Trophoblast cell (in vitro differentiated cells and primary cell): Measurements from ENCODE around the gene NLRP6.

ENCODE experiments used
- DNase-seq, 2 donors: peaks; one replicate each; pipeline ENCODE4 v3.0.0-alpha.2; 2016
- H2AFZ ChIP-seq: 2 replicates; pipeline ENCODE4 v1.6.1; 2013; ENCODE audit warnings: low read length, moderate library complexity, mild to moderate bottlenecking; ENCODE audit not compliant: insufficient read depth, poor library complexity
- H2AK5ac ChIP-seq: 2 replicates; pipeline ENCODE4 v1.6.1; 2013; ENCODE audit warnings: mild to moderate bottlenecking, low read length
- H2BK120ac ChIP-seq: 2 replicates; pipeline ENCODE4 v1.6.1; 2013; ENCODE audit warnings: low read length, mild to moderate bottlenecking, moderate library complexity; ENCODE audit not compliant: insufficient read depth, poor library complexity
- H2BK12ac ChIP-seq: 2 replicates; pipeline ENCODE4 v1.6.1; 2013; ENCODE audit warnings: mild to moderate bottlenecking, low read length, moderate library complexity
- H2BK5ac ChIP-seq: 2 replicates; pipeline ENCODE4 v1.6.1; 2013; ENCODE audit warnings: low read length, low read depth, moderate library complexity, mild to moderate bottlenecking; ENCODE audit not compliant: poor library complexity
- H3K14ac ChIP-seq: 2 replicates; pipeline ENCODE4 v1.6.1; 2013; ENCODE audit warnings: mild to moderate bottlenecking, low read length
- H3K18ac ChIP-seq: 2 replicates; pipeline ENCODE4 v1.6.1; 2013; ENCODE audit warnings: mild to moderate bottlenecking, low read length
- H3K23ac ChIP-seq: 2 replicates; pipeline ENCODE4 v1.6.1; 2013; ENCODE audit warnings: low read length
- H3K27ac ChIP-seq: 2 replicates; pipeline ENCODE4 v1.5.1; 2013; ENCODE audit warnings: low read depth, mild to moderate bottlenecking, inconsistent platforms, low read length, moderate library complexity
- H3K27me3 ChIP-seq: 2 replicates; pipeline ENCODE4 v1.6.1; 2013; ENCODE audit warnings: inconsistent platforms, mild to moderate bottlenecking, low read length, moderate library complexity; ENCODE audit not compliant: insufficient read depth
- H3K36me3 ChIP-seq, 2 experiments: 1 replicate in 1 of 2; 2 replicates in 1 of 2; pipeline ENCODE4 v1.6.1; 2013; ENCODE audit warnings: low read length in 2 of 2, mild to moderate bottlenecking in 2 of 2, moderate library complexity in 1 of 2; ENCODE audit not compliant: insufficient read depth in 2 of 2, control insufficient read depth in 1 of 2
- H3K4ac ChIP-seq: 2 replicates; pipeline ENCODE4 v1.6.1; 2013; ENCODE audit warnings: low read depth, mild to moderate bottlenecking, low read length, moderate library complexity
- H3K4me1 ChIP-seq, 2 experiments: 1 replicate in 1 of 2; 2 replicates in 1 of 2; pipeline ENCODE4 v1.6.1; 2013; ENCODE audit warnings: low read length in 2 of 2, mild to moderate bottlenecking in 2 of 2, moderate library complexity in 1 of 2; ENCODE audit not compliant: insufficient read depth in 2 of 2, control insufficient read depth in 1 of 2
- H3K4me2 ChIP-seq: 2 replicates; pipeline ENCODE4 v1.6.1; 2013; ENCODE audit warnings: inconsistent platforms, mild to moderate bottlenecking, low read length, moderate library complexity
- H3K4me3 ChIP-seq: 2 replicates; pipeline ENCODE4 v1.5.1; 2013; ENCODE audit warnings: mild to moderate bottlenecking, low read depth, low read length, inconsistent platforms
- H3K79me1 ChIP-seq: one replicate; pipeline ENCODE4 v1.6.1; 2013; ENCODE audit warnings: low read length
- H3K79me2 ChIP-seq: 2 replicates; pipeline ENCODE4 v1.6.1; 2013; ENCODE audit warnings: low read length, mild to moderate bottlenecking; ENCODE audit not compliant: control insufficient read depth, insufficient read depth, poor library complexity
- H3K9ac ChIP-seq: 2 replicates; pipeline ENCODE4 v1.6.1; 2013; ENCODE audit warnings: mild to moderate bottlenecking, low read length
- H3K9me3 ChIP-seq: 2 replicates; pipeline ENCODE4 v1.6.1; 2013; ENCODE audit warnings: low read depth, mild to moderate bottlenecking, control low read depth, inconsistent platforms, low read length; ENCODE audit not compliant: insufficient read depth
- H4K12ac ChIP-seq: 2 replicates; pipeline ENCODE4 v1.6.1; 2013; ENCODE audit warnings: low read depth, mild to moderate bottlenecking, low read length, moderate library complexity
- H4K8ac ChIP-seq: 2 replicates; pipeline ENCODE4 v1.6.1; 2013; ENCODE audit warnings: low read depth, mild to moderate bottlenecking, low read length, moderate library complexity
- H4K91ac ChIP-seq: one replicate; pipeline ENCODE4 v1.6.1; 2013; ENCODE audit warnings: low read depth, mild to moderate bottlenecking, low read length, moderate library complexity
- WGBS: extraction: QIAGEN DNeasy Blood & Tissue Kit; methylation state at CpG from one replicate; pipeline ENCODE4 v1.1.7; 2013; ENCODE audit warnings: missing lambda C conversion rate; ENCODE audit not compliant: insufficient read length, insufficient coverage; ENCODE audit errors: extremely low coverage; 5-methylcytosine and 5-hydroxymethylcytosine counted together

NLRP6 gene

DNA sequence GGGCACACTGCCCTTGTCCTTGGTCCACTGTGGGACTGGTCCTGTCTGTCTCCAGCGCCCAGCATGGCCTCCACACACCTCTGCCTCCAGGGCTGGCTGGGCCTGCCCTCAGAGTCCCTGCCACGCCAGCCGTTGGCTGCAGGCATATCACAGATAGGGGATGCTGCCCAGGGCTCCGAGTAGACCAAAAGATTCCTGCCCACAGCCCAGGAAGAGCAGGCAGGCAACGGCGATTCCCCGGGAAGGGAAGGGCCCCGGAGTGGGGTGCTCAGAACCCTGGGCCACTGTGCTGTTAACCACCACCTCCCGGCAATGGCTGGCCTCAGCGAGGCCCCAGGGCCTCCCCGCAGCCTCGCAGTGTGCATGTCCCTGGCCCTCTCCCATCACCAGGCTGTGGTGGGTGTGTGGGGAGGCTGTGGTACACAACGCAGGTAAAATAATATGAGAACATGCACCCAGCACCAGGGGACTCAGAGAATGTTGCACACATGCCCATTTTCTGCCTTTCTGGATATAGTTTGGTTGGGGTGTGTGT lies 18.9 kb downstream of the NLRP6 start:
- Histone ChIP-seq H3K4me2 (no peak overlapping the region), H3K18ac (no peak overlapping the region), H3K9ac (no peak overlapping the region), H2BK5ac (no peak overlapping the region), H3K27ac (no peak overlapping the region), H4K8ac (no peak overlapping the region), H3K9me3 (no peaks in the 10 kb centered on the region), H4K91ac (no peak overlapping the region), H3K27me3 (no peaks in the 10 kb centered on the region), H3K79me1 (no peaks in the 10 kb centered on the region), H3K14ac (no peak overlapping the region), H3K23ac (no peak overlapping the region), H2BK12ac (no peak overlapping the region), H3K4me3 (no peak overlapping the region), H2BK120ac (no peak overlapping the region), H3K4ac (no peak overlapping the region), H2AK5ac (no peak overlapping the region), H3K4me1 (peaks cover 4% of the 10 kb centered on the region in 2 experiments), H3K79me2 (no peaks in the 10 kb centered on the region), H2AFZ (no peak overlapping the region), H3K36me3 (peaks cover 24% of the 10 kb centered on the region in 2 experiments), H4K12ac (no peak overlapping the region)
- no peak for DNase-seq
- no CpG with 5 or more reads among the region's 13 CpGs for WGBS

DNA sequence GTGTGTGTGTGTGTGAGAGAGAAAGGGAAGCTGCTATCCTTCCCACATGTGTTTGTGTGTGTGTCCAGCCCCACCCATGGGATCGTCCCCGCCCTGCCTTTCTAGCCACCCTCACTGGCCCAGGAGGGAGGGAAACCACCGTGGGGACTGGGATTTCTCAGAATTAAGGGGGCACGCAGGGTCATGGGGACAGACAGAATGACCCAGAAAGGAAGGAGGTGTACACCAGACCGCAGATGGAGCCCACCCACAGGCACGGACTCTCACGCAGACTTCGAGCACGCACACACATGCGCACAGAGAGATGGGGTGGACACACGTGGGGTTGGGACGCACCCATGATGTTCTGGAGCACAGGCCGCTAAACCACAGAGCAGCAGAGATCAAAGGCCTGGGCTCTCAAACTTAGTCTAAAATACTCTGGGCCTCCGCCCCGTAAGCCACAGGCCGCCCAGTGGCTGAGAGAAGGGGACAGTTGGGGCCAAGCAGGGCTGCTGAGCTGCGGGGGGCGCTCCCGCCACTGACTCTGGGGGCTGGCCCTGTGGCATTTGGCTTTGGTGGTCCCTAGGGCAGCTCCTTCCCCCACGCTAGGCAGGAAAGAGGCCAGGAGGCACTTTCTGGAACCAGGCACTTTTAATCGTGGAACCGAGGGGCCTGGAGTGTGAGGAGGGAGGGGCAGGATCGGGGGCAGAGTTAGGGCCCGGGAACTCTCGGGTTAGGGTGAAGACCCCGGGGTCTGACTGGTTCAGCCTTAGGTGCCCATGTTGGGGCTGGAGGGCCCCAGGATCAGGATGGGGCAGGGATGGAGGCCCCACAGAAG lies 19.6 kb downstream of the NLRP6 start:
- H3K23ac ChIP-seq = no peak overlapping the region
- no peak overlapping the region for H3K27ac ChIP-seq
- no peaks in the 10 kb centered on the region for H3K79me2 ChIP-seq
- no peak overlapping the region for H4K12ac ChIP-seq
- no peak overlapping the region for H2BK120ac ChIP-seq
- no peak overlapping the region for H3K14ac ChIP-seq
- no peaks in the 10 kb centered on the region for H3K9me3 ChIP-seq
- peaks cover 18 to 21% of the 10 kb centered on the region in 2 experiments for H3K36me3 ChIP-seq
- no peak overlapping the region for H3K9ac ChIP-seq
- H3K4me3 ChIP-seq = no peak overlapping the region
- no peak overlapping the region for H2BK5ac ChIP-seq
- DNase-seq = no peak
- H3K4me1 ChIP-seq = peaks cover 4% of the 10 kb centered on the region in 2 experiments
- no peak overlapping the region for H4K91ac ChIP-seq
- H4K8ac ChIP-seq = no peak overlapping the region
- no CpG with 5 or more reads among the region's 26 CpGs for WGBS
- no peak overlapping the region for H3K18ac ChIP-seq
- no peak overlapping the region for H3K4me2 ChIP-seq
- no peaks in the 10 kb centered on the region for H3K79me1 ChIP-seq
- no peak overlapping the region for H2BK12ac ChIP-seq
- H3K4ac ChIP-seq = no peak overlapping the region
- H3K27me3 ChIP-seq = no peaks in the 10 kb centered on the region
- H2AK5ac ChIP-seq = no peak overlapping the region
- H2AFZ ChIP-seq = no peak overlapping the region

GRCh38 chr11:298406-299065 lies 20.3 kb downstream of the NLRP6 start:
- no peak for DNase-seq
- Histone ChIP-seq H4K12ac (no peak overlapping the region), H3K23ac (no peak overlapping the region), H2AFZ (no peak overlapping the region), H3K9me3 (no peaks in the 10 kb centered on the region), H3K4me3 (no peak overlapping the region), H2BK12ac (no peak overlapping the region), H3K4ac (no peak overlapping the region), H3K36me3 (peaks cover 12 to 17% of the 10 kb centered on the region in 2 experiments), H2BK5ac (no peak overlapping the region), H3K4me2 (no peak overlapping the region), H3K4me1 (peaks cover 4% of the 10 kb centered on the region in 2 experiments), H4K91ac (no peak overlapping the region), H2BK120ac (no peak overlapping the region), H2AK5ac (no peak overlapping the region), H3K9ac (no peak overlapping the region), H3K27me3 (no peaks in the 10 kb centered on the region), H4K8ac (no peak overlapping the region), H3K14ac (no peak overlapping the region), H3K79me1 (no peaks in the 10 kb centered on the region), H3K18ac (no peak overlapping the region), H3K27ac (no peak overlapping the region), H3K79me2 (no peaks in the 10 kb centered on the region)
- WGBS = no CpG with 5 or more reads among the region's 15 CpGs

DNA sequence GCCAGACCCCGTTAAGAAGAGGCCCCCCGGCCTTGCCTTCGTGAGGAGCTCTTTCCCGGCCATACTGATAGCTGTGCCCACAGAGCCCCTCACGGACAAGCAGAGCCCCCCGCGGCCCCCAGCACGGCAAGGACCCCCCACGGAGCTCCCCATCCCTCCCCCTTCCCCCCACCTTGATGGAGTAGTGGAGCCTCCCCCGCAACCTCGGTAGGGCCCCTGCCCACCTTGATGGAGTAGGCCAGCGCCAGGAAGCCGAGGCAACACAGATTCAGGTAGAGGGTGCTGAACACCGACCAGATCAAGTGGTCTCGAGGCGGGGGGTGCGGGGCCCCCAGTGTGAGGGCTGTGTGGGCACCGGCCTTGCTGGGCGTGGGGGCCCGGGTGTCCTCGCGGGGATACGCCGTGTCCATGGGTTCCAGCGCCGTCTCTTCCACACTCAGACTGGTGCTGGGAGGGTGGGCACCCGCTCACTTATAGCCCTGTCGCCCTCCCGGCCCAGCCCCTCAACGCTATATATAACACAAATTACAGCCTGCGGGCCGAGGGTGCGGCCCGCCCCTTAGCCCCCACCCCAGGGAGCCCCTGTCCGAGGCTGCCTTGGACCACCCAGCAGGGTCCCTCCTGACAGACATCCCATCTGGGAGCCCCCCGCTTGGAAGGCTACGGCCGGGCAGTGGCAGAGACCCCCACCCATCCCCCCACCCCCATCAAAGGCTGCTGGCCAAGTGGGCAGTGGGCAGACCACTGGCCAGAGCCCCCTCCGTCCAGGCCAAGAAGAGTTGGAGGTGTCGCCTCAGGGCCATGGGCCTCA lies 21.1 kb downstream of the NLRP6 start, which contains the start of gene IFITM5:
TSS of gene IFITM5 (minus strand) at position 446 of the 811 bp plus-strand sequence. CDS start at position 410, 36 bp downstream.
- WGBS = no CpG with 5 or more reads among the region's 40 CpGs
- H3K27me3 ChIP-seq = no peaks in the 10 kb centered on the region
- no peak within 1 kb of the TSS for H3K27ac ChIP-seq
- H3K4me2 ChIP-seq = no peak within 1 kb of the TSS
- H3K4me1 ChIP-seq = peaks cover 4% of the 10 kb centered on the region in 2 experiments
- H3K23ac ChIP-seq = no peak within 1 kb of the TSS
- H2BK5ac ChIP-seq = no peak within 1 kb of the TSS
- no peak within 1 kb of the TSS for H2BK120ac ChIP-seq
- no peak within 1 kb of the TSS for H3K18ac ChIP-seq
- no peak within 1 kb of the TSS for H4K12ac ChIP-seq
- H3K4me3 ChIP-seq = no peak within 1 kb of the TSS
- DNase-seq = no peak
- no peak within 1 kb of the TSS for H3K4ac ChIP-seq
- H4K91ac ChIP-seq = no peak within 1 kb of the TSS
- H3K79me1 ChIP-seq = no peaks in the 10 kb centered on the region
- no peak within 1 kb of the TSS for H2BK12ac ChIP-seq
- H2AFZ ChIP-seq = no peak within 1 kb of the TSS
- no peak within 1 kb of the TSS for H4K8ac ChIP-seq
- no peak within 1 kb of the TSS for H3K9ac ChIP-seq
- no peak within 1 kb of the TSS for H3K14ac ChIP-seq
- H3K36me3 ChIP-seq = peaks cover 5 to 13% of the 10 kb centered on the region in 2 experiments
- H3K9me3 ChIP-seq = no peaks in the 10 kb centered on the region
- no peaks in the 10 kb centered on the region for H3K79me2 ChIP-seq
- no peak within 1 kb of the TSS for H2AK5ac ChIP-seq
